ENCODE data around the gene CCDC200.
"Not testable (repeated sequence)": the region's sequence is repeated elsewhere in the genome, so short reads cannot be mapped to it uniquely, and the experiment has no call there.

CCDC200 gene

GRCh38 chr17:43216369-43216761, 12.1 kb downstream of the CCDC200 start:
- no peak for DNase-seq (ENCODE audit: low spot score)

DNA sequence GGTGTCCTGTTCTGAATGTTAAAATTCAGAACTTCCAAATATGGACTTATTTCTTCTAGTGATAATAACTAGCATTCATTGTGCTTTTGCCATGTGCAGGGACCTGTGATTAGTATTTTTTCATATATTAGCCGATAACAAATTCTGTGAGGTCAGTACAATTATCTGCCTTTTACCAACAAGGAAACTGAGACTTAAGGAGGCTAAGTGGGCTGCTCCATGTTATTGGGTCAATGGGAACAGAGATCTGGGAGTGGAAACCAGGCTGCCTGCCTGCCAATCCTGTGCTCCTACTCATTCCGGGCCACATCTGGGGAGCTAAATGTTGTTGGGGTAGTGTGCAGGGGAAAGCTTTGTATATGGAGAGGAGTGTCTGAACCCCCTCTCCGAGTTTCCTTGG, 13.1 kb downstream of the CCDC200 start:
- DNase-seq (ENCODE audit: low spot score), result no peak

DNA sequence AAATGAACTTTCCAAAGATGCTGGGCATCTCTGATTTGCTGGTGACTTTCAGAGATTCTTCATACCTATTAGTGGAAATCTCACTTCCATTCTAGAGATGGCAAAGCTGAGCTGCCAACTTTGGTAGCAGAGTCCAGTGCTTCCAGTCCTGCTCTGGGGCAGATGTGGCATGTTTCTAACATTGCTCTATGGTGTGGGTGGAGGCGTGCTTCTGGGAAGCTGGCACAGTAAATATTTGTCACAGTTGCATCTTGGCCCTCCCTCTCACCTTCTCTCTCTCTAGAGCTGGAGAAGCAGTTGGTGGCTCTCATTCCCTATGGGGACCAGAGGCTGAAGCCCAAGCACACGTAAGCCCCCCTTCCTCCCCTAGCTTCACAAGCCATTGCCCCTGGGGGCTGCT, 14.9 kb downstream of the CCDC200 start:
- no peak for DNase-seq (ENCODE audit: low spot score)

DNA sequence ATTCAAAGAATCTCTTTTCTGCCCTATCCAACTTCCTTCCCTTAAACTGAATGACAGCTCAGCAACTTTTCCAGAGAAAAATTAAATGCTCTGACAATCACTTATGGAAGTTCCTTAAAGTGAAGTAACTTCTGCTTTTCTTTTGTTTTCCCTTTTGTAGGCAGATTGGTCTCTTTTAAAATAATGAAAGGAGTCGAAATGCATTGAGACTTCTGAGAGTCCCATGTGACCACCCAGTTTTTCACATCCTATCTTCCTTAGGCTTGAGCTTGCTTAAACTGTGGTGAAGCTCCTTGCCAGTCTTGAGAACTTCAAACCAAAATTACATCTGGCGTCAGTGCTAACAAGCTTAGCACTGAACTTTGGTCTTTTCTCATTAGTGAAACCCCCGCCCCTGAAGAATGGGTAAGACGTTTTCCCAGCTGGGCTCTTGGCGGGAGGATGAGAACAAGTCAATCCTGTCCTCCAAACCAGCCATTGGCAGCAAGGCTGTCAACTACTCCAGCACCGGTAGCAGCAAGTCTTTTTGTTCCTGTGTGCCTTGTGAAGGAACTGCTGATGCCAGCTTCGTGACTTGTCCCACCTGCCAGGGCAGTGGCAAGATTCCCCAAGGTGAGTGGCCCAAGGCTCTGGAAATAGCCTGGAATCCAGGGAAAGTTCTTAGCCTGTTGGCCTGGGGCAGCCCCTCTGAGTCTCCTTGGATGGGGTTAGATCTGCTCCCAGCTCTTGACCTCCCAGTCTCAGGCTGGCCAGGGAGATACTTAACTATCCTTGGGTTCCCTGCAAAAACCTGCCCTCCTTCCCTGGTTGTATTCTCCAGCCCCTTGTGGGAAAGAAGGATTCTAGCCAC, 15.6 kb downstream of the CCDC200 start:
- DNase-seq (ENCODE audit: low spot score), result peak; percentile 11

- DNase-seq (ENCODE audit: low spot score), result peak; percentile 91
Measured at GRCh38 chr17:43211480-43212402, 16.7 kb downstream of the CCDC200 start, which contains the start of gene TMEM106A. Gene TMEM106A (plus strand): TSS chr17:43211875. CDS start chr17:43213042, 1,167 bp downstream.

DNA sequence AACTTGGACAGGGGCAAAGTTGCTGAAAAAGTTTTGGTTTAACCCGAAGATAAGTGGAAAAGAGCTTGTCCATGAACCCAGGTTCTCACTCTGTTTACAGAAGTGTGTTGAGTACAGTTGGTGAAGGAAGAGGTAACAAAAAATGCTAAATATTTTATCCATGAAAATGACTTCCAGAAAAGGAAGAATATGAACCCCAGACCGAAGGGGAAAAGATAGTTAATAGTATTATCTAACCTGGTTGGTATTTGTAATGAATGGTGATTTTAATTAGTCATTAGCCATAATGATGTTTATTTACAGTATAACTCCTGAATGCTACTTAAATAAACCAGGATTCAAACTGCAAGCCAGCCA, 17.3 kb downstream of the CCDC200 start:
- no peak for DNase-seq (ENCODE audit: low spot score)

GRCh38 chr17:43210576-43210975, 17.8 kb downstream of the CCDC200 start:
- no peak for DNase-seq (ENCODE audit: low spot score)

- not testable (repeated sequence) for DNase-seq (ENCODE audit: low spot score)
Measured at GRCh38 chr17:43203013-43203412, 25.4 kb downstream of the CCDC200 start.

DNA sequence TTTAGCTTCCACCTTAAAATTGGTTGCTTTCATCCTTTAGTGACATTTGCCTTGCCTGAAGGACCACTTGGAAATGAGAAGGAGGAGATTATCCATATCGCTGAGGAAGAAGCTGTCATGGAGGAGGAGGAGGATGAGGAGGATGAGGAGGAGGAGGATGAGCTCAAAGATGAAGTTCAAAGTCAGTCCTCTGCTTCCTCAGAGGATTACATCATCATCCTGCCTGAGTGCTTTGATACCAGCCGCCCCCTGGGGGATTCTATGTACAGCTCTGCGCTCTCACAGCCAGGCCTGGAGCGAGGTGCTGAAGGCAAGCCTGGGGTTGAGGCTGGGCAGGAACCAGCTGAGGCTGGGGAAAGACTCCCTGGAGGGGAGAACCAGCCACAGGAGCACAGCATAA, 28.3 kb downstream of the CCDC200 start:
- no peak for DNase-seq (ENCODE audit: low spot score)

GRCh38 chr17:43199633-43200032, 28.8 kb downstream of the CCDC200 start:
- no peak for DNase-seq (ENCODE audit: low spot score)

DNA sequence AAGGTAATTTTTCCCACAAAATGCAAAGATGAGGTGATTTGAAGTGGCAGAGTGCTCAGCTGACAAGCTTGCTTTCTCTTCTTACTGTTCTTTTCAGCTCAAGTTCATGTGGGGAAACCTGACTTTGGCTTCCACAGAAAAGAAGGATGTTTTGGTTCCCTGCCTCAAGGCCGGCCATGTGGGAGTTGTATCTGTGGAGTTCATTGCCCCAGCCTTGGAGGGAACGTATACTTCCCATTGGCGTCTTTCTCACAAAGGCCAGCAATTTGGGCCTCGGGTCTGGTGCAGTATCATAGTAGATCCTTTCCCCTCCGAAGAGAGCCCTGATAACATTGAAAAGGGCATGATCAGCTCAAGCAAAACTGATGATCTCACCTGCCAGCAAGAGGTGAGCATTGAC, 35.2 kb downstream of the CCDC200 start:
- DNase-seq (ENCODE audit: low spot score), result no peak

GRCh38 chr17:43186656-43187055, 41.8 kb downstream of the CCDC200 start:
- not testable (repeated sequence) for DNase-seq (ENCODE audit: low spot score)

- no peak for DNase-seq (ENCODE audit: low spot score)
Measured at GRCh38 chr17:43183921-43184320, 44.5 kb downstream of the CCDC200 start.

- no peak for DNase-seq (ENCODE audit: low spot score)
Measured at GRCh38 chr17:43176119-43176570, 52.3 kb downstream of the CCDC200 start.

- no peak for DNase-seq (ENCODE audit: low spot score)
Measured at GRCh38 chr17:43175213-43176118, 53.0 kb downstream of the CCDC200 start.

GRCh38 chr17:43171586-43172487, 56.6 kb downstream of the CCDC200 start:
- no peak for DNase-seq (ENCODE audit: low spot score)
